OCI-LY1 (cell line): ENCODE data around the gene PABPC1L.
A peak's percentile ranks its signal among the peaks of the same experiment; 100 is the strongest.

Experiments used
- H2AFZ ChIP-seq: fragments of 200-600 bp; sonication (generic), shearing (Covaris generic); 2 replicates; pipeline ENCODE4 v1.6.0; 2014; ENCODE audit warnings: antibody characterized with exemption, mild to moderate bottlenecking, low read length
- H3F3A ChIP-seq: fragments of 200-600 bp; sonication (generic), shearing (Covaris generic); 2 replicates; pipeline ENCODE4 v1.6.0; 2014; ENCODE audit warnings: mild to moderate bottlenecking, antibody characterized with exemption, low read length, moderate library complexity; ENCODE audit not compliant: insufficient read depth
- H3K27ac ChIP-seq: fragments of 200-600 bp; sonication (generic); 2 replicates; pipeline ENCODE4 v1.5.1; 2014; ENCODE audit warnings: low read length, mixed run types, mild to moderate bottlenecking, low read depth; ENCODE audit not compliant: poor library complexity, severe bottlenecking
- H3K27me3 ChIP-seq: fragments of 200-600 bp; sonication (generic); 2 replicates; pipeline ENCODE4 v1.6.0; 2014; ENCODE audit warnings: antibody characterized with exemption, mild to moderate bottlenecking, low read length, moderate library complexity; ENCODE audit not compliant: insufficient read depth
- H3K36me3 ChIP-seq: fragments of 200-600 bp; sonication (generic); 2 replicates; pipeline ENCODE4 v1.6.1; 2014; ENCODE audit warnings: mild to moderate bottlenecking, antibody characterized with exemption, low read length, moderate library complexity, mixed read lengths; ENCODE audit not compliant: insufficient read depth
- H3K4me1 ChIP-seq: fragments of 200-600 bp; sonication (generic); 2 replicates; pipeline ENCODE4 v1.5.1; 2014; ENCODE audit warnings: mild to moderate bottlenecking, low read length, moderate library complexity; ENCODE audit not compliant: insufficient read depth, severe bottlenecking
- H3K4me2 ChIP-seq: fragments of 200-600 bp; sonication (generic), shearing (Covaris generic); 2 replicates; pipeline ENCODE4 v1.6.1; 2014; ENCODE audit warnings: low read length
- H3K4me3 ChIP-seq: fragments of 200-600 bp; sonication (generic); 2 replicates; pipeline ENCODE4 v1.5.1; 2014; ENCODE audit warnings: low read length, low read depth, mild to moderate bottlenecking, mixed read lengths; ENCODE audit not compliant: poor library complexity, severe bottlenecking
- H3K79me2 ChIP-seq: fragments of 200-600 bp; shearing (Covaris generic); 2 replicates; pipeline ENCODE4 v1.6.1; 2016; ENCODE audit warnings: mixed run types, low read length, mixed read lengths; ENCODE audit not compliant: insufficient read depth
- H3K9ac ChIP-seq: fragments of 200-600 bp; sonication (generic), shearing (Covaris generic); 2 replicates; pipeline ENCODE4 v1.6.1; 2014; ENCODE audit warnings: mild to moderate bottlenecking, low read length, mixed read lengths
- H3K9me2 ChIP-seq: fragments of 200-600 bp; sonication (generic), shearing (Covaris generic); 2 replicates; pipeline ENCODE4 v1.6.1; 2014; ENCODE audit warnings: low read depth, mild to moderate bottlenecking, low read length, mixed read lengths
- H3K9me3 ChIP-seq: fragments of 200-600 bp; shearing (Covaris generic); 2 replicates; pipeline ENCODE4 v1.6.1; 2014; ENCODE audit warnings: low read length, mixed read lengths
- H4K20me1 ChIP-seq: fragments of 200-600 bp; sonication (generic), shearing (Covaris generic); 2 replicates; pipeline ENCODE4 v1.6.0; 2016; ENCODE audit warnings: mild to moderate bottlenecking, low read length; ENCODE audit not compliant: insufficient read depth
- CTCF ChIP-seq: fragments of 200-600 bp; sonication (generic), shearing (Covaris generic); IDR thresholded peaks from 2 replicates; pipeline ENCODE4 v1.5.1; 2017; ENCODE audit warnings: mild to moderate bottlenecking, antibody characterized with exemption, low read length, moderate library complexity, mixed read lengths
- EZH2 ChIP-seq: fragments of 200-600 bp; sonication (generic), shearing (Covaris generic); IDR thresholded peaks from 2 replicates; pipeline ENCODE4 v1.8.0; 2017; ENCODE audit warnings: borderline replicate concordance, mixed run types, mild to moderate bottlenecking, antibody characterized with exemption, low read length, moderate library complexity, mixed read lengths

PABPC1L gene

GRCh38 chr20:44981736-44982406, 72.0 kb downstream of the PABPC1L start:
- Histone ChIP-seq H3K36me3 (peaks cover 80% of the 10 kb centered on the region), H3K4me3 (no peak overlapping the region), H3K79me2 (no peaks in the 10 kb centered on the region)

GRCh38 chr20:44983093-44983674, 73.3 kb downstream of the PABPC1L start:
- no peak overlapping the region for H3K4me2 ChIP-seq
- peaks cover 35% of the 10 kb centered on the region for H3K4me1 ChIP-seq
- H3K79me2 ChIP-seq, result no peaks in the 10 kb centered on the region; the same call in 1 of the 2 replicates
- no peaks in the 10 kb centered on the region for H3K27me3 ChIP-seq
- H2AFZ ChIP-seq, result no peak overlapping the region
- TF ChIP-seq EZH2, result no peak
- TF ChIP-seq CTCF, result no peak
- H3F3A ChIP-seq, result 0 out of 2 replicates have a peak, but pooled peaks cover under 1% of the 10 kb centered on the region
- H3K36me3 ChIP-seq, result peaks cover 85% of the 10 kb centered on the region
- H3K4me3 ChIP-seq, result no peak overlapping the region
- H3K9me3 ChIP-seq, result no peaks in the 10 kb centered on the region
- H4K20me1 ChIP-seq, result no peaks in the 10 kb centered on the region
- no peaks in the 10 kb centered on the region for H3K9me2 ChIP-seq
- H3K9ac ChIP-seq, result no peak overlapping the region
- peak overlapping the region; percentile 73 for H3K27ac ChIP-seq

More at GRCh38 chr20:44981736-44982406, 72.0 kb downstream of the PABPC1L start:
- peaks cover 48% of the 10 kb centered on the region for H3K4me1 ChIP-seq
- no peaks in the 10 kb centered on the region for H3K27me3 ChIP-seq
- H3K9me3 ChIP-seq, result no peaks in the 10 kb centered on the region
- peaks cover 8% of the 10 kb centered on the region for H3F3A ChIP-seq
- H3K27ac ChIP-seq, result no peak overlapping the region
- H3K9me2 ChIP-seq, result no peaks in the 10 kb centered on the region
- H3K9ac ChIP-seq, result no peak overlapping the region
- H3K4me2 ChIP-seq, result no peak overlapping the region
- TF ChIP-seq EZH2 (no peak), CTCF (no peak)
- H2AFZ ChIP-seq, result no peak overlapping the region
- H4K20me1 ChIP-seq, result no peaks in the 10 kb centered on the region

- Histone ChIP-seq H3K27me3 (no peaks in the 10 kb centered on the region), H3K4me2 (no peak overlapping the region), H3K9me2 (no peaks in the 10 kb centered on the region), H3K9me3 (no peaks in the 10 kb centered on the region), H2AFZ (no peak overlapping the region), H3K4me1 (peaks cover 42% of the 10 kb centered on the region), H3K79me2 (peaks cover 38% of the 10 kb centered on the region), H3F3A (no peaks in the 10 kb centered on the region), H3K36me3 (peaks cover 77% of the 10 kb centered on the region), H3K9ac (no peak overlapping the region), H3K27ac (no peak overlapping the region), H4K20me1 (no peaks in the 10 kb centered on the region), H3K4me3 (no peak overlapping the region)
- TF ChIP-seq CTCF, result no peak
- no peak for TF ChIP-seq EZH2
Measured at GRCh38 chr20:44988631-44989171, 78.8 kb downstream of the PABPC1L start.
